Liver (tissue), 9 donors: ENCODE results near the gene EIF3I. TPM values are rescaled to one million over a fixed set of nuclear protein-coding genes. Genes with fewer than 3 reads are reported as not detected.

Experiments
- DNase-seq: peaks from one replicate; pipeline ENCODE4 v3.0.0-alpha.2; 2017; ENCODE audit warnings: low spot score
- H3K27ac ChIP-seq, 2 donors: one replicate each; pipeline ENCODE4 v1.7.0; 2013; ENCODE audit warnings: inconsistent platforms in 2 of 2, low read length in 2 of 2, control low read depth in 1 of 2, low read depth in 1 of 2, mild to moderate bottlenecking in 1 of 2
- H3K27me3 ChIP-seq, 4 donors: one replicate each; pipeline versions ENCODE4 v1.6.1 to v1.7.0; 2013; ENCODE audit warnings: low read length in 3 of 4, inconsistent platforms in 1 of 4, mild to moderate bottlenecking in 1 of 4, moderate library complexity in 1 of 4; ENCODE audit not compliant: control insufficient read depth in 4 of 4, insufficient read depth in 4 of 4
- H3K36me3 ChIP-seq, 4 donors: one replicate each; pipeline versions ENCODE4 v1.6.1 to v1.7.0; 2013; ENCODE audit warnings: low read length in 3 of 4, mild to moderate bottlenecking in 3 of 4, low read depth in 1 of 4, moderate library complexity in 1 of 4; ENCODE audit not compliant: control insufficient read depth in 4 of 4, insufficient read depth in 3 of 4
- H3K4me1 ChIP-seq, 4 donors: one replicate each; pipeline versions ENCODE4 v1.6.1 to v1.7.0; 2013; ENCODE audit warnings: low read length in 3 of 4, mild to moderate bottlenecking in 3 of 4, moderate library complexity in 1 of 4; ENCODE audit not compliant: control insufficient read depth in 4 of 4, insufficient read depth in 4 of 4
- H3K4me3 ChIP-seq, 3 donors: one replicate each; pipeline versions ENCODE4 v1.6.1 to v1.7.0; 2013; ENCODE audit warnings: low read length in 3 of 3, control low read depth in 1 of 3, low read depth in 1 of 3, mild to moderate bottlenecking in 1 of 3
- H3K9ac ChIP-seq, 2 donors: one replicate each; pipeline ENCODE4 v1.7.0; 2013; ENCODE audit warnings: low read length in 2 of 2, mild to moderate bottlenecking in 2 of 2, moderate library complexity in 2 of 2, control low read depth in 1 of 2, low read depth in 1 of 2
- H3K9me3 ChIP-seq, 4 donors: one replicate each; pipeline versions ENCODE4 v1.6.1 to v1.7.0; 2013; ENCODE audit warnings: low read length in 3 of 4; ENCODE audit not compliant: control insufficient read depth in 4 of 4
- EGR1 ChIP-seq, 2 donors: IDR thresholded peaks; 2 replicates each; pipeline ENCODE4 v1.6.1; 2016 to 2018; ENCODE audit warnings: antibody characterized with exemption in 2 of 2, low read depth in 2 of 2
- FOXA1 ChIP-seq: IDR thresholded peaks from 2 replicates; pipeline ENCODE4 v1.6.1; 2016; ENCODE audit warnings: antibody characterized with exemption
- FOXA2 ChIP-seq: IDR thresholded peaks from 2 replicates; pipeline ENCODE4 v1.6.1; 2016; ENCODE audit warnings: antibody characterized with exemption
- GABPA ChIP-seq, 2 donors: IDR thresholded peaks in 1 of 2; conservative IDR thresholded peaks in 1 of 2; 2 replicates each; pipeline ENCODE4 v1.6.1; 2016; ENCODE audit warnings: antibody characterized with exemption in 2 of 2, mild to moderate bottlenecking in 1 of 2, moderate library complexity in 1 of 2
- HNF4A ChIP-seq, 2 donors: conservative IDR thresholded peaks; 2 replicates each; pipeline ENCODE4 v1.6.1; 2016; ENCODE audit warnings: antibody characterized with exemption in 2 of 2, mild to moderate bottlenecking in 2 of 2
- HNF4G ChIP-seq: IDR thresholded peaks from 2 replicates; pipeline ENCODE4 v1.6.1; 2016; ENCODE audit warnings: antibody characterized with exemption
- JUND ChIP-seq, 2 donors: IDR thresholded peaks; 2 replicates each; pipeline ENCODE4 v1.6.1; 2016; ENCODE audit warnings: antibody characterized with exemption in 2 of 2
- MAX ChIP-seq: IDR thresholded peaks from 2 replicates; pipeline ENCODE4 v1.6.1; 2016; ENCODE audit warnings: antibody characterized with exemption
- NR2F2 ChIP-seq: IDR thresholded peaks from 2 replicates; pipeline ENCODE4 v1.6.1; 2016; ENCODE audit warnings: antibody characterized with exemption
- RAD21 ChIP-seq, 2 donors: IDR thresholded peaks; 2 replicates each; pipeline ENCODE4 v1.6.1; 2016; ENCODE audit warnings: antibody characterized with exemption in 2 of 2, mild to moderate bottlenecking in 2 of 2
- REST ChIP-seq: IDR thresholded peaks from 2 replicates; pipeline ENCODE4 v1.6.1; 2016; ENCODE audit warnings: antibody characterized with exemption, mild to moderate bottlenecking
- RXRA ChIP-seq, 2 donors: IDR thresholded peaks; 2 replicates each; pipeline ENCODE4 v1.6.1; 2017 to 2018; ENCODE audit warnings: antibody characterized with exemption in 2 of 2, mild to moderate bottlenecking in 1 of 2
- SP1 ChIP-seq: IDR thresholded peaks from 2 replicates; pipeline ENCODE4 v1.6.1; 2018; ENCODE audit warnings: antibody characterized with exemption, mild to moderate bottlenecking
- TAF1 ChIP-seq: conservative IDR thresholded peaks from 2 replicates; pipeline ENCODE4 v1.6.1; 2016; ENCODE audit warnings: antibody characterized with exemption, mild to moderate bottlenecking
- YY1 ChIP-seq: IDR thresholded peaks from 2 replicates; pipeline ENCODE4 v1.6.1; 2016; ENCODE audit warnings: antibody characterized with exemption, mild to moderate bottlenecking
- ZBTB33 ChIP-seq: IDR thresholded peaks from 2 replicates; pipeline ENCODE4 v1.6.1; 2016; ENCODE audit warnings: antibody characterized with exemption
- WGBS: extraction: QIAGEN DNeasy Blood & Tissue Kit; methylation state at CpG from one replicate; pipeline ENCODE4 v1.1.7; 2013; 5-methylcytosine and 5-hydroxymethylcytosine counted together
- polyA plus RNA-seq, 2 donors: library from polyadenylated mRNA; stranded (reverse) in 1 of 2; unstranded in 1 of 2; fragments of 200-250 nt in 1 of 2; fragments of >200 nt in 1 of 2; fragmentation: Nextera tagmentation in 1 of 2; extraction: Ambion mirVana in 1 of 2; gene quantifications; one replicate each; pipeline versions ENCODE4 v1.2.1 to v1.2.3, GENCODE V29; 2013 to 2015
- total RNA-seq, 2 donors: library from RNA; depleted of rRNA; stranded (reverse); fragments of >200 nt; gene quantifications; one replicate each; pipeline ENCODE4 v1.2.3, GENCODE V29; 2014
- TF ChIP-seq, protein P1 (sequence below): fragments of 150-350 bp; IDR thresholded peaks from 2 replicates; pipeline ENCODE4 v1.5.1; 2017; ENCODE audit warnings: improper control_type of control experiment, low read depth, low read length; ENCODE audit not compliant: missing input control
- TF ChIP-seq, protein P2 (sequence below): IDR thresholded peaks from 2 replicates; pipeline ENCODE4 v1.6.1; 2016; ENCODE audit warnings: antibody characterized with exemption
- donor health status: healthy.
- donor health status: healthy.
- donor health status: healthy.
- donor health status: healthy.
- donor health status: healthy.

Gene EIF3I
- 100 to 1,000 TPM in 1 of 2 donors, 10 to 100 TPM in 1; 93.0 to 114 TPM for total RNA-seq
- polyA plus RNA-seq: 100 to 1,000 TPM in 1 of 2 donors, 10 to 100 TPM in 1; 75.0 to 106 TPM

GRCh38 chr1:32221980-32222755, at the start of gene EIF3I, which contains the start of gene TMEM234:
TSS of gene EIF3I (plus strand) at chr1:32222407. CDS start at chr1:32222442, 35 bp downstream.
TSS of gene TMEM234 (minus strand) at chr1:32222353. CDS start at chr1:32222322, 31 bp downstream.
- Histone ChIP-seq H3K27me3 (no peaks in the 10 kb centered on the region), H3K4me3 (peak within 1 kb of the TSS; percentile 85 to 94 (median 92)), H3K9ac (peak within 1 kb of the TSS; percentile 91 to 94), H3K27ac (peak within 1 kb of the TSS; percentile 77 to 89), H3K9me3 (no peaks in the 10 kb centered on the region), H3K36me3 (peaks cover 4 to 20% (median 9%) of the 10 kb centered on the region in 4 donors), H3K4me1 (peaks cover 13 to 26% (median 23%) of the 10 kb centered on the region in 4 donors)
- WGBS: under 1% methylated on average over 46 of the region's 46 CpGs
- TF ChIP-seq JUND (IDR thresholded peaks at IDR 0.05) (peak in 1 of 2 donors; percentile 28), MAX (peak; percentile 38), HNF4A (conservative IDR thresholded peaks at IDR 0.05) (no peak), YY1 (peak; percentile 57), FOXA2 (no peak), HNF4G (no peak), RXRA (IDR thresholded peaks at IDR 0.05) (peak in 1 of 2 donors; percentile 33), TAF1 (no peak), EGR1 (IDR thresholded peaks at IDR 0.05; ENCODE audit: low read depth in 2 of 2) (peak; percentile 52 to 76), ZBTB33 (no peak), FOXA1 (no peak), NR2F2 (peak; percentile 86), SP1 (peak; percentile 40), RAD21 (IDR thresholded peaks at IDR 0.05) (peak in 1 of 2 donors; percentile 13), GABPA (IDR thresholded peaks at IDR 0.05 in 1 of 2, conservative IDR thresholded peaks at IDR 0.05 in 1 of 2) (peak; percentile 91 to 97), REST (no peak)
- TF ChIP-seq, protein P1, sequence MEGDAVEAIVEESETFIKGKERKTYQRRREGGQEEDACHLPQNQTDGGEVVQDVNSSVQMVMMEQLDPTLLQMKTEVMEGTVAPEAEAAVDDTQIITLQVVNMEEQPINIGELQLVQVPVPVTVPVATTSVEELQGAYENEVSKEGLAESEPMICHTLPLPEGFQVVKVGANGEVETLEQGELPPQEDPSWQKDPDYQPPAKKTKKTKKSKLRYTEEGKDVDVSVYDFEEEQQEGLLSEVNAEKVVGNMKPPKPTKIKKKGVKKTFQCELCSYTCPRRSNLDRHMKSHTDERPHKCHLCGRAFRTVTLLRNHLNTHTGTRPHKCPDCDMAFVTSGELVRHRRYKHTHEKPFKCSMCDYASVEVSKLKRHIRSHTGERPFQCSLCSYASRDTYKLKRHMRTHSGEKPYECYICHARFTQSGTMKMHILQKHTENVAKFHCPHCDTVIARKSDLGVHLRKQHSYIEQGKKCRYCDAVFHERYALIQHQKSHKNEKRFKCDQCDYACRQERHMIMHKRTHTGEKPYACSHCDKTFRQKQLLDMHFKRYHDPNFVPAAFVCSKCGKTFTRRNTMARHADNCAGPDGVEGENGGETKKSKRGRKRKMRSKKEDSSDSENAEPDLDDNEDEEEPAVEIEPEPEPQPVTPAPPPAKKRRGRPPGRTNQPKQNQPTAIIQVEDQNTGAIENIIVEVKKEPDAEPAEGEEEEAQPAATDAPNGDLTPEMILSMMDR: no peak
- TF ChIP-seq, protein P2, sequence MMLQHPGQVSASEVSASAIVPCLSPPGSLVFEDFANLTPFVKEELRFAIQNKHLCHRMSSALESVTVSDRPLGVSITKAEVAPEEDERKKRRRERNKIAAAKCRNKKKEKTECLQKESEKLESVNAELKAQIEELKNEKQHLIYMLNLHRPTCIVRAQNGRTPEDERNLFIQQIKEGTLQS: no peak
- peak; percentile 89 for DNase-seq
